ENCODE data around the gene KDM4B. TPM values are rescaled to one million over a fixed set of nuclear protein-coding genes. Genes with fewer than 3 reads are reported as not detected.

KDM4B gene
- total RNA-seq, 1 donor from 2014 or later: 13.7 TPM

- no peak for DNase-seq (ENCODE audit: low read depth, low spot score)
These were observed 63.4 kb downstream of the KDM4B start for GRCh38 chr19:5032101-5032967.

- no peak for DNase-seq (ENCODE audit: low read depth, low spot score)
These were observed 66.3 kb downstream of the KDM4B start for GRCh38 chr19:5035105-5035761.

GRCh38 chr19:5035793-5036697 lies 67.1 kb downstream of the KDM4B start:
- DNase-seq (ENCODE audit: low read depth, low spot score): no peak

DNA sequence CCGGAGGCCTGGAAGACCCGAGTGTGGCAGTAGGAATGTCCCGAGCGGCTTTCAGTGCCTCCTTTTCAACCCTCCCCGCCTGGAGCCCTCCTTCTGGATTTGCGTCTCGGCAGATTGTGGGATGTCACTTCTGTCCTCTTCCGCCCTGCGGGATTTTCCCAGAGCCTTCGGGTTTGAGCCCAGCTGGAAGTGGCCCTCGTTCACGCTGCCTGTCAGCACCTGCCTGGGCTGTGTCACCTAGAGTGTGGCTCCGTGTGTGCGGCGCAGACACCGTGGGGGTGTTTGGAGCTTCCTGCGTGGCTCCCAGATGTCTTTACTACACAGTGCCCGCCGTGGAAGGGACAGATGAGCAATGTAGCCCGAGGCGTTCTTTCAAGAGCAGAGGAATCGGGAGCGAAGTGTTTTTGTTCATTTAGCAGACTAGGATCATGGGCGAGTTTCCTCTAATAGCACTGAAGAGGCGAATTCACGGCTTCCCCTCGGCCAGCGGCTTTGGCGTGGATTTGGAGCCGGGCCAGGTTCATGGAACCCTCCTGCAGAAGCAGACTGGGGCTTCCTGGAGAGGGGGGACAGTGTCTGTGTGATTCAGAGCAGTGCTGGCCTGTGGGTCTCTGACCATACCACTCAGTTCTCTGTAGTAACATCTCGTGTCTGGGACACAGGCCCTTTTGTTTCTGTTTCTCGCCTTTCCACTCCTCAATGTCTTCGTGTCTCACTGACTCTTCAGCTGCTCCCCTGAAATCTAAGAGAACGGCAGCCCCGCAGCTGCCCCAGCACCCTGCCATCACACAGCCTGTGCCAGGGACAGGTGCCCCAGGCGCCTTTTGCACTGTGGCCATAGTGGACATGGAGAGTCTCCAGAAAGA lies 68.0 kb downstream of the KDM4B start:
- peak; percentile 29 for DNase-seq (ENCODE audit: low read depth, low spot score)

DNA sequence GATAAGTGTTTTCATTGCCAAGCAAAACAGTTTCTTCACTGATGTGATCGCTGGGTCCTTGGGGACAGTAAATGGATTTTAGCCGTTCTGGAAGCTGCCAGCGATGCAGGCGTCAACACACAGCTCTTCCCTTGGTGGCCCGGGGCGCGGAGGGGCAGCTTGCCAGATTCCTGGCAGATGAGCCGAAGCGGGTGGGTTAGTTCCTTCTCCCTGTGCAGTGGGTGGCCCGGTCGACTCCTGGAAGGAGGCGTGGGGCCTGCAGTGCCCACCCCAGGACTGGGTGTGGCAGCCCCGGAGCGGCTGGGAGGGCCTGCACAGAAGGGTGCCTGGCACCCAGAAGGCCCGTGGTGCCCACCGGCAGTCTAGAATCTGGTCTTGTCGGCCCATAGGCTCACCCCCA lies 69.0 kb downstream of the KDM4B start:
- DNase-seq (ENCODE audit: low read depth, low spot score): no peak

DNA sequence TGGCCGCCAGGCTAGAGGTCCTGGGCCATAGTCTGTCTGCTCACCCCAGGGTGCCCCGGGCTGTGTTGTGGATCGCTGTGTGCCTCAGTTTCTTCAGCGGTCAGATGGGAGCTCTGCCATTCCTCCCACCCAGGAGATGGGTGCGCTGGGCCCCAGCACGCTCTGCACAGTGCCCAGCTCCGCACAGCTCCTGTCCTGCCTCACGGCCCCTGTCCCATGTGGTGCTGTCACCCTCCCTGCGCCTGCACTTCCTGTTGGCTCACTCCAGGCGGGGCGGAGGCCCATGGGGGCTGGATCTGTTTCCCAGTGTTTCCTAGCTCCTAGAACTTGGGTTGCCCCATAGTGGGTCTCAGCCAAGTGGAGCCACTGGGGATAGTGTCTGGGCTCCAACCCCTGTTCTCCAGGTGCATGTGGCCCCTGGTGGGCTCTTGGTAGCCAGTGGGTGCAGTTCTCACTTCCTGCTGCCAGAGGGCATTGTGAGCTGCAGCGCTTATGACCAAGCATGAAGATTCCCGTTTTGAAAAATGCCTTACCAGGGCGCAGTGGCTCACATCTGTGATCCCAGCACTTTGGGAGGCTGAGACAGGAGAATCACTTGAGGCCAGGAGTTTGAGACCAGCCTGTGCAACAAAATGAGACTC lies 69.8 kb downstream of the KDM4B start:
- DNase-seq (ENCODE audit: low read depth, low spot score): no peak

DNA sequence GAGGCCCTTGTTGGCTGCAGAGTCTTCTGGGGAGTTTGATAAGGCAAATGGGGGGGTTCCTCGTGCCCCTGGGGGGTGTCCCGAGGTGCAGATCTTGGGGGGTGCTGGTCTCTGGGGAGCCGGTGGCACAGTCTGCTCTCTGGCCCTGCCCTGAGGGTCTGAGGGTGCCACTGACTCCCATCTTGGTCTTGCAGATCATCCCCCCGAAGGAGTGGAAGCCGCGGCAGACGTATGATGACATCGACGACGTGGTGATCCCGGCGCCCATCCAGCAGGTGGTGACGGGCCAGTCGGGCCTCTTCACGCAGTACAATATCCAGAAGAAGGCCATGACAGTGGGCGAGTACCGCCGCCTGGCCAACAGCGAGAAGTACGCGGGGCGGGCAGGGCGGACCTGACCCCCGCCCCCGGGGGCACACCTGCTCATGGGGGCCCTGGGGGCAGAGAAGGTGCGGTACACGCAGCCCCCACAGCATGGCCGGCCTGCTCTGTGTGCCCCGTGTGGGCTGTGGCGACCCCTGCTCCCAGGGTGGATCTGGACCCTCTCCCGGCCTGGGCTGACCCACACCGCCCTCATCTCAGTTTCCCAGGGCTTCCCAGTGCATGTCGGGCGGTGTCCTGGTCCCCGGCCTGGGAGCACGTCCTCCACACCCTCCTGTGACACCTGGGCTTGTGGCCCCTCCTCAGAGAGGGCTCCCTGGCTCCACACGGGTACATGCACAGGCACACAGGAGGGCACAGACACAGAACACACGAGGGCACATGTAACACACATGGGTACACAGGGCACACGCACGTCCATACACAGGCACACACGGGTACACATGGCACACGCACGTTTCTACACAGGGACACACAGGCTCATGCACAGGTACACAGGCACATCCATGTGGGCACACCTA lies 71.0 kb downstream of the KDM4B start:
- no peak for DNase-seq (ENCODE audit: low read depth, low spot score)

- no peak for DNase-seq (ENCODE audit: low read depth, low spot score)
These were observed 71.7 kb downstream of the KDM4B start for GRCh38 chr19:5040544-5041167.

GRCh38 chr19:5041168-5041912 lies 72.4 kb downstream of the KDM4B start:
- no peak for DNase-seq (ENCODE audit: low read depth, low spot score)

GRCh38 chr19:5041913-5042187 lies 72.9 kb downstream of the KDM4B start:
- DNase-seq (ENCODE audit: low read depth, low spot score): no peak

GRCh38 chr19:5042556-5042955 lies 73.6 kb downstream of the KDM4B start:
- no peak for DNase-seq (ENCODE audit: low read depth, low spot score)

DNA sequence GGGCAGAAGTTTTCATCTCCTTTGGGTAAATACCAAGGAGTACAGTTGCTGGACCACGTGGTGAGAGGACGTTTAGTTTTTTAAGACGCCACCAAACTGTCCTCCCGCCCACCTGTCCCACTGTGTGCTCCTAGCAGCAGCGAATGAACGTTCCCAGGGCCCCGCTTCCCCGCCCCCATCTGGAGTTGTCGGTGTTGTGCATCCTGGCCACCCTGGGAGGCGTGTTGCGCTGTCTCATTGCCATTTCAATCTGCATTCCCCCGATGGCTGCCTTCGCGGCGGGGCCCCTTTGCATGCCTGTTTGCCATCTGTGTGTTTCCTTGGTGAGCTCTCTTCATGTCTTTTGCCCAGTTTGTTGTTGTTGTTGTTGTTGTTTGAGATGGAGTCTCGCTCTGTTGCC lies 76.1 kb downstream of the KDM4B start:
- no peak for DNase-seq (ENCODE audit: low read depth, low spot score)

GRCh38 chr19:5045956-5046338 lies 77.0 kb downstream of the KDM4B start:
- no peak for DNase-seq (ENCODE audit: low read depth, low spot score)

DNA sequence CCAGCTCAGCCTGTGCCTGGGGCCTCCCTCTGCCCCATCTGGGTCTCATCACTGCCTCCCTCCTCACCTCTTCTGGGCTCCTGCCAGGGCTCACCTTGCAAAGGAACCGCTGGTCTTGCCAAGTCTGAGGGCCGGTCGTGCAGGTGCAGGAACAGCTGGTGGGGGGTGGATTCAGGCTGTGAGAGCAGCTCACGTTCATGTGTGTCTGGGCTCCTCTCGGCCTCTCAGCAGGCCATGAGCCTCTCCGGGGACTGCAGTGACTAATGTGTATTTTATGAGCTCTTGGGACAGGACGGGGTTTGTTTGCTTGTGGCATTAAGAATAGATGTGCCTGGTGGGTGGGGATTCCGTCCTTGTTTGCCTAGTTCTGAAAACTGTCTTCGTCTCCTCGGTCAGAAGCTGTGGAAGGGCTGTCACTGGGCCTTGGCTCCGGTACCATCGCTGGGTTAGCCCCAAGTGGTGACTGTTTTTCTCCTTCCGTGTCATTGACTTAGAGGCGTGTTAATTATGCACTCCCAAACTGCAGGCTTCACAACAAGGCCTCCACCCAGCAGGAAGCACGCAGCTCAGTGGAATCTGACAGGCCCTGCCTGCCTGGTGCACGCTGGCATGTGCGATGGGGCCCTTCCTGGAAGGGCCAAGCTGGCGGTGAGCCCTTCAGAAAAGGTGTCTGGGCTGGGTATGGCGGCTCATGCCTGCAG lies 77.6 kb downstream of the KDM4B start:
- DNase-seq (ENCODE audit: low read depth, low spot score): no peak

GRCh38 chr19:5047251-5047935 lies 78.5 kb downstream of the KDM4B start:
- no peak for DNase-seq (ENCODE audit: low read depth, low spot score)

- DNase-seq (ENCODE audit: low read depth, low spot score): no peak
These were observed 79.3 kb downstream of the KDM4B start for GRCh38 chr19:5048091-5048726.
